Peyer's patch (tissue), 4 donors: ENCODE results near the gene MAD1L1.

Source experiments
- CTCF ChIP-seq, 6 experiments: fragments of 450-650 bp in 4 of 6; fragments of 200-600 bp in 2 of 6; sonication (generic) in 1 of 6; IDR thresholded peaks; one replicate each; pipeline ENCODE4 v1.5.1; 2017 to 2019; ENCODE audit warnings: antibody characterized with exemption in 6 of 6, mild to moderate bottlenecking in 3 of 6, moderate library complexity in 1 of 6
- POLR2A ChIP-seq, 2 donors: fragments of 450-650 bp; IDR thresholded peaks; one replicate each; pipeline ENCODE4 v1.5.1; 2017; ENCODE audit warnings: antibody characterized with exemption in 2 of 2, mild to moderate bottlenecking in 2 of 2, moderate library complexity in 2 of 2

GRCh38 chr7:2281541-2281940, 48.8 kb upstream of the MAD1L1 start:
- TF ChIP-seq CTCF (IDR thresholded peaks at IDR 0.05) (no peak), POLR2A (IDR thresholded peaks at IDR 0.05) (no peak)
